HG03565 (cell line): ENCODE results near the gene KDELR1.
A peak's percentile ranks its signal among the peaks of the same experiment; 100 is the strongest.

Source experiments
- ATAC-seq: cut with Tn5 transposase; IDR thresholded peaks from one replicate; pipeline ENCODE4 v1.9.1; 2021; ENCODE audit warnings: mild to moderate bottlenecking, moderate library complexity; ENCODE audit not compliant: unreplicated experiment

KDELR1 gene

GRCh38 chr19:48346191-48346590 lies 45.2 kb downstream of the KDELR1 start:
- ATAC-seq, result no peak

GRCh38 chr19:48344892-48345291 lies 46.5 kb downstream of the KDELR1 start:
- ATAC-seq, result no peak

- ATAC-seq, result no peak
Measured at GRCh38 chr19:48342841-48343540, 48.4 kb downstream of the KDELR1 start.

- no peak for ATAC-seq
Measured at GRCh38 chr19:48342414-48342738, 49.0 kb downstream of the KDELR1 start.

GRCh38 chr19:48341515-48342413 lies 49.6 kb downstream of the KDELR1 start:
- no peak for ATAC-seq

GRCh38 chr19:48340995-48341394 lies 50.4 kb downstream of the KDELR1 start:
- ATAC-seq, result no peak

- no peak for ATAC-seq
Measured at GRCh38 chr19:48338802-48339503, 52.4 kb downstream of the KDELR1 start.

- ATAC-seq, result no peak
Measured at GRCh38 chr19:48338253-48338755, 53.0 kb downstream of the KDELR1 start.

- ATAC-seq, result peak; percentile 52
Measured at GRCh38 chr19:48333467-48334384, 57.6 kb downstream of the KDELR1 start.

- ATAC-seq, result peak; percentile 59
Measured at GRCh38 chr19:48332662-48333466, 58.5 kb downstream of the KDELR1 start.
